Right atrium auricular region (tissue), 2 donors: Measurements from ENCODE around the gene EBI3. TPM values are rescaled to one million over a fixed set of nuclear protein-coding genes. Genes with fewer than 3 reads are reported as not detected.

Experiments
- DNase-seq: peaks from one replicate; pipeline ENCODE4 v3.0.0-alpha.2; 2019; ENCODE audit warnings: low spot score
- H3K27ac ChIP-seq, 2 donors: fragments of 200-600 bp; sonication (generic); 1 replicate in 1 of 2; 2 replicates in 1 of 2; pipeline ENCODE4 v1.5.1; 2016 to 2019
- H3K27me3 ChIP-seq, 2 donors: fragments of 200-600 bp; sonication (generic); one replicate each; pipeline versions ENCODE4 v1.5.1 to v1.6.0; 2017 to 2019
- H3K36me3 ChIP-seq: fragments of 200-600 bp; sonication (generic); one replicate; pipeline ENCODE4 v1.5.1; 2016
- H3K4me1 ChIP-seq, 2 donors: fragments of 200-600 bp; sonication (generic); one replicate each; pipeline versions ENCODE4 v1.5.1 to v1.6.0; 2017 to 2019
- H3K4me3 ChIP-seq, 2 donors: fragments of 200-600 bp; sonication (generic); 1 replicate in 1 of 2; 2 replicates in 1 of 2; pipeline ENCODE4 v1.5.1; 2017 to 2019; ENCODE audit warnings: mild to moderate bottlenecking in 1 of 2, moderate library complexity in 1 of 2
- H3K9me3 ChIP-seq, 2 donors: fragments of 200-600 bp; sonication (generic); one replicate each; pipeline ENCODE4 v1.5.1; 2019
- CTCF ChIP-seq, 2 donors: fragments of 200-600 bp; sonication (generic); IDR thresholded peaks; one replicate each; pipeline ENCODE4 v1.5.1; 2019; ENCODE audit warnings: antibody characterized with exemption in 2 of 2
- total RNA-seq, 2 donors: library from RNA; depleted of rRNA; stranded (reverse); fragments of >200 nt; gene quantifications; one replicate each; pipeline ENCODE4 v1.1.0, GENCODE V29; 2016

The EBI3 gene
- total RNA-seq, 2 donors from 2014 or later, result 1.7 to 2.6 TPM

DNA sequence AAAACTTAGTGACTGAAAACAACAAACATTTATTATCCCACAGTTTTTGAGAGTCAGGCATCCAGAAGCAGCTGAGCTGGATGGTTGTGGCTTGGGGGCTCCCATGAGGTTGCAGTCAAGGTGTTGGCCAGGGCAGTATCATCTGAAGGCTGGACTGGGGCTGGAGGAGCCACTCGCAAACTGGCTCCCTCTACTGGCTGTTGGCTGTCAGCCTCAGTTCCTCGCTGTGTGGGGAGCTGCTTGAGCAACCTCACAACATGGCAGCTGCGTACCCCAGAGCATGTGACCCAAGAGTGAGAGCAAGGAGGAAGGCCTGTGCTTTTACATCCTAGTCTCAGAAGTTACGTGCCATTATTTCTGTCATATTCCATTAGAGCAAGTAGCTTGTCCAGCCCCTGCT is 27.2 kb downstream of the EBI3 start:
- no peak overlapping the region for H3K4me3 ChIP-seq
- peaks cover 0 to 12% of the 10 kb centered on the region in 2 donors for H3K9me3 ChIP-seq
- TF ChIP-seq CTCF (IDR thresholded peaks at IDR 0.05), result no peak
- H3K27me3 ChIP-seq, result no peaks in the 10 kb centered on the region
- no peak for DNase-seq
- no peaks in the 10 kb centered on the region for H3K4me1 ChIP-seq
- peaks cover 86% of the 10 kb centered on the region for H3K36me3 ChIP-seq
- H3K27ac ChIP-seq, result no peak overlapping the region

DNA sequence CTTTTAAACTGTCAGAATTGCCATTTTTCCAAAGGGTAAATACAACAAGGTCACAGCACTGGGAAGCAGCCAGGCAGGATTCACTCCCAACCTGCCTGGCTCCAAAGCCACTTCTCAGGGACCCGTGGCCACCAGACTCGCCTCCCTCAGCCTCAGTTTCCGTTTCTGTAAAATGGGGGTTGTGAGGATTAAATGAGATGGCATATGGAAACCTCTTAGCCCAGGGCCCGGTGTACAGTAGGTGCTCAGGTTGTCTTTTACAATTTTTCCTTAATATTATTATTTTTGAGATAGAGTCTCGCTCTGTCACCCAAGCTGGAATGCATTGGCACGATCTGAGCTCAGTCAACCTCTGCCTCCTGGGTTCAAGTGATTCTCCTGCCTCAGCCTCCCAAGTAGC is 27.7 kb downstream of the EBI3 start:
- H3K27ac ChIP-seq, result no peak overlapping the region
- no peaks in the 10 kb centered on the region for H3K27me3 ChIP-seq
- H3K9me3 ChIP-seq, result peaks cover 0 to 12% of the 10 kb centered on the region in 2 donors
- TF ChIP-seq CTCF (IDR thresholded peaks at IDR 0.05), result no peak
- H3K36me3 ChIP-seq, result peaks cover 85% of the 10 kb centered on the region
- H3K4me1 ChIP-seq, result no peaks in the 10 kb centered on the region
- no peak for DNase-seq
- no peak overlapping the region for H3K4me3 ChIP-seq

DNA sequence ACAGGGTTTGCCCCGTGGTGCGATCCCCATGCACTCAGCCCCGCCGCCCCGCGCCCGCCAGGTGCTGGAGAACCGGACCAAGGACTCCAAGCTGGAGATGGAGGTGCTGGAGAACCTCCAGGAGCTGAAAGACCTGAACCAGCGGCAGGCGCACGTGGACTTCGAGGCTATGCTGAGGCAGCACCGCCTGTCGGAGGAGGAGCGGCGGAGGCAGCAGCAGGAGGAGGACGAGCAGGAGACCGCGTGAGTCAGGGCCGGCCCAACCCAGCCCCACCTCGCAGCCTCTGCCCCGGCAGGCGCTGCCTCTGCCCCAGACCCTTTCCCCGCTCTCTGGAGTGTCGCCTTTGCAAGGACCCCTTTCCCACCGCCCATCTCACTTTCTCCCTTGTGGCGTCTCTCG is 28.9 kb downstream of the EBI3 start:
- Histone ChIP-seq H3K36me3 (peaks cover 86% of the 10 kb centered on the region), H3K4me1 (no peaks in the 10 kb centered on the region), H3K4me3 (no peak overlapping the region), H3K9me3 (peaks cover 0 to 12% of the 10 kb centered on the region in 2 donors), H3K27ac (no peak overlapping the region), H3K27me3 (no peaks in the 10 kb centered on the region)
- DNase-seq, result no peak
- TF ChIP-seq CTCF (IDR thresholded peaks at IDR 0.05), result no peak

DNA sequence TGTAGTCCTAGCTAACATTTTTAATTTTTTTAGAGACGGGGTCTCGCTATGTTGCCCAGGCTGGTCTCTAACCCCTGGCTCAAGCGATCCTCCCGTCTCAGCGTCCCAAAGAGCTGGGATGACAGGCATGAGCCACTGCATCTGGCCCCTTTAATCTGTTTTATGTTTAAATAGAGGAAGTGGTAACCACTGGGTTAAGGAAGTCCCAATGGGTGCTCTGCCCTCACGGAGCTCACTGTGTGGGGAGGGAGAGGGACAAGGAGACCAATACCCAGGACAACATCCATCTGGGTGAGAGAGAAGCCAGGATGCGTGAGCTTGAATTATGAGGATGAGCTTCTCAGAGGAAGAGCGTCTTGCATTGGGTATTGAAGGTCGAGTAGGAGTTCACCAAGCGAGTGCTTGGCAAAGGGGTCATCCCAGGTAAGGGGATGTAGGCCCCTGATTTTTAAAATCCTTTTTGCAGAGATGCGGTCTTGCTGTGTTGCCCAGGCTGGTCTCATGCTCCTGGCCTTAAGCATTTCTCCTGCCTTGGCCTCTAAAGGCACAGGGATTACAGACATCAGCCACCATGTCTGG is 31.4 kb downstream of the EBI3 start:
- Histone ChIP-seq H3K4me1 (no peaks in the 10 kb centered on the region), H3K27ac (no peak overlapping the region), H3K36me3 (peaks cover 70% of the 10 kb centered on the region), H3K27me3 (no peaks in the 10 kb centered on the region), H3K9me3 (peaks cover 0 to 4% of the 10 kb centered on the region in 2 donors), H3K4me3 (no peak overlapping the region)
- no peak for TF ChIP-seq CTCF (IDR thresholded peaks at IDR 0.05)
- DNase-seq, result no peak

DNA sequence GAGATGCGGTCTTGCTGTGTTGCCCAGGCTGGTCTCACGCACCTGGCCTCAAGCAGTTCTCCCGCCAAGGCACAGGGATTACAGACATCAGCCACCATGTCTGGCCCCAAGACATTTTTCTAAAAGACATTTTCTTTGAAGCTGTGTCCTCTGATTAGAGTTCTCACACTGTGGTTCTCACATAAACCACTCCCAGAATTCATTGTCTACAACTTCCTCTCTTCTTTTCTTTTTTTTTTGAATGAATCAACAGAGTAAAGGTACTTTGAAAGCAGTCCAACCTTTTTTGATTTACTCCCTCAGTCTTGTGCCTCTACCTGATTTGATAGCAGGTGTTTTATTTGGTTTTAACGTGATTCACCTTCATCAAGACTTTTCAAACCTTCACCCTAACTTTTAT is 35.5 kb downstream of the EBI3 start:
- no peak for DNase-seq
- no peak overlapping the region for H3K4me3 ChIP-seq
- H3K27ac ChIP-seq, result no peak overlapping the region
- H3K4me1 ChIP-seq, result peaks cover 0 to 3% of the 10 kb centered on the region in 2 donors
- H3K27me3 ChIP-seq, result no peaks in the 10 kb centered on the region
- peaks cover 57% of the 10 kb centered on the region for H3K36me3 ChIP-seq
- TF ChIP-seq CTCF (IDR thresholded peaks at IDR 0.05), result no peak
- H3K9me3 ChIP-seq, result no peaks in the 10 kb centered on the region
